ENCODE measurements around the gene PLET1.

- TF ChIP-seq CTCF (IDR thresholded peaks at IDR 0.05; ENCODE audit: insufficient read depth, low read depth, low read length) (no peak), EZH2 (IDR thresholded peaks at IDR 0.05; ENCODE audit: insufficient read depth, low read length) (no peak)
These were observed 37.9 kb upstream of the PLET1 start for GRCh38 chr11:112298535-112298934.
